Mucosa of stomach (tissue), 1 donor: Measurements from ENCODE around the gene ZNF322.

ENCODE experiments used
- H3K27me3 ChIP-seq: one replicate; pipeline ENCODE4 v1.7.0; 2013; ENCODE audit warnings: mild to moderate bottlenecking, low read length; ENCODE audit not compliant: control insufficient read depth, insufficient read depth
- H3K36me3 ChIP-seq: one replicate; pipeline ENCODE4 v1.7.0; 2013; ENCODE audit warnings: low read length; ENCODE audit not compliant: control insufficient read depth, insufficient read depth
- H3K4me1 ChIP-seq: one replicate; pipeline ENCODE4 v1.7.0; 2013; ENCODE audit warnings: mild to moderate bottlenecking, low read length; ENCODE audit not compliant: control insufficient read depth, insufficient read depth
- H3K4me3 ChIP-seq: one replicate; pipeline ENCODE4 v1.7.0; 2013; ENCODE audit warnings: low read length
- H3K9ac ChIP-seq: one replicate; pipeline ENCODE4 v1.7.0; 2013; ENCODE audit warnings: mild to moderate bottlenecking, low read length, moderate library complexity
- H3K9me3 ChIP-seq: one replicate; pipeline ENCODE4 v1.7.0; 2013; ENCODE audit warnings: mild to moderate bottlenecking, low read length, moderate library complexity; ENCODE audit not compliant: control insufficient read depth
- donor health status: Pancreatic carcinoma.

The ZNF322 gene

GRCh38 chr6:26594730-26595632, 64.6 kb downstream of the ZNF322 start:
- H3K4me3 ChIP-seq: no peak overlapping the region

GRCh38 chr6:26594131-26594498, 65.4 kb downstream of the ZNF322 start:
- no peak overlapping the region for H3K9ac ChIP-seq
- no peaks in the 10 kb centered on the region for H3K36me3 ChIP-seq
- H3K27me3 ChIP-seq: peaks cover 17% of the 10 kb centered on the region
- H3K9me3 ChIP-seq: no peaks in the 10 kb centered on the region
- no peak overlapping the region for H3K4me3 ChIP-seq
- peaks cover 7% of the 10 kb centered on the region for H3K4me1 ChIP-seq

More at GRCh38 chr6:26594730-26595632, 64.6 kb downstream of the ZNF322 start:
- Histone ChIP-seq H3K36me3 (no peaks in the 10 kb centered on the region), H3K4me1 (peaks cover 7% of the 10 kb centered on the region), H3K27me3 (peaks cover 17% of the 10 kb centered on the region), H3K9ac (no peak overlapping the region), H3K9me3 (no peaks in the 10 kb centered on the region)

GRCh38 chr6:26593278-26594130, 66.0 kb downstream of the ZNF322 start:
- peaks cover 7% of the 10 kb centered on the region for H3K4me1 ChIP-seq
- H3K9ac ChIP-seq: no peak overlapping the region
- H3K27me3 ChIP-seq: peaks cover 17% of the 10 kb centered on the region
- no peaks in the 10 kb centered on the region for H3K9me3 ChIP-seq
- H3K36me3 ChIP-seq: no peaks in the 10 kb centered on the region
- H3K4me3 ChIP-seq: no peak overlapping the region

GRCh38 chr6:26592649-26593048, 66.9 kb downstream of the ZNF322 start:
- Histone ChIP-seq H3K36me3 (no peaks in the 10 kb centered on the region), H3K4me3 (no peak overlapping the region), H3K27me3 (peaks cover 17% of the 10 kb centered on the region), H3K4me1 (peaks cover 1% of the 10 kb centered on the region), H3K9ac (no peak overlapping the region), H3K9me3 (no peaks in the 10 kb centered on the region)

- H3K9ac ChIP-seq: no peak overlapping the region
- no peaks in the 10 kb centered on the region for H3K4me1 ChIP-seq
- H3K9me3 ChIP-seq: no peaks in the 10 kb centered on the region
- peaks cover 16% of the 10 kb centered on the region for H3K27me3 ChIP-seq
- no peak overlapping the region for H3K4me3 ChIP-seq
- H3K36me3 ChIP-seq: no peaks in the 10 kb centered on the region
Measured at GRCh38 chr6:26588965-26589364, 70.6 kb downstream of the ZNF322 start.
